HG03571 (cell line): ENCODE measurements around the gene TEKT5.
"Not testable (repeated sequence)": the region's sequence is repeated elsewhere in the genome, so short reads cannot be mapped to it uniquely, and the experiment has no call there.

ENCODE experiments used
- ATAC-seq: cut with Tn5 transposase; IDR thresholded peaks from one replicate; pipeline ENCODE4 v1.9.1; 2021; ENCODE audit not compliant: unreplicated experiment

TEKT5 gene

GRCh38 chr16:10694830-10695229 is at the start of gene TEKT5:
Gene TEKT5 (minus strand): TSS chr16:10694930. CDS start chr16:10694873, 57 bp downstream.
- ATAC-seq = no peak

- ATAC-seq = peak; percentile 82
Observed at GRCh38 chr16:10743610-10744369, 49.1 kb upstream of the TEKT5 start, which contains the start of gene NUBP1. Gene NUBP1 (plus strand): TSS chr16:10743842. CDS start chr16:10743864, 22 bp downstream.

GRCh38 chr16:10743227-10743609 is 48.5 kb upstream of the TEKT5 start:
- ATAC-seq = no peak

- ATAC-seq = no peak
Observed at GRCh38 chr16:10741844-10742243, 47.1 kb upstream of the TEKT5 start.

- ATAC-seq = not testable (repeated sequence)
Observed at GRCh38 chr16:10741249-10741648, 46.5 kb upstream of the TEKT5 start.

GRCh38 chr16:10740845-10741208 is 46.1 kb upstream of the TEKT5 start:
- no peak for ATAC-seq

GRCh38 chr16:10740000-10740844 is 45.5 kb upstream of the TEKT5 start:
- no peak for ATAC-seq

- ATAC-seq = peak; percentile 63
Observed at GRCh38 chr16:10738231-10739077, 43.7 kb upstream of the TEKT5 start.

- ATAC-seq = peak; percentile 36
Observed at GRCh38 chr16:10737068-10737625, 42.4 kb upstream of the TEKT5 start.

- ATAC-seq = no peak
Observed at GRCh38 chr16:10731790-10732189, 37.1 kb upstream of the TEKT5 start.

GRCh38 chr16:10729104-10730048 is 34.6 kb upstream of the TEKT5 start:
- no peak for ATAC-seq

- ATAC-seq = no peak
Observed at GRCh38 chr16:10728003-10728887, 33.5 kb upstream of the TEKT5 start.

- ATAC-seq = no peak
Observed at GRCh38 chr16:10708969-10709368, 14.2 kb upstream of the TEKT5 start.

GRCh38 chr16:10699756-10700155 is 5.0 kb upstream of the TEKT5 start:
- ATAC-seq = no peak

GRCh38 chr16:10694306-10694705 is 424 bp downstream of the TEKT5 start:
- ATAC-seq = no peak

- no peak for ATAC-seq
Observed at GRCh38 chr16:10693889-10694288, 841 bp downstream of the TEKT5 start.

GRCh38 chr16:10692470-10692869 is 2.3 kb downstream of the TEKT5 start:
- no peak for ATAC-seq

GRCh38 chr16:10688726-10689125 is 6.0 kb downstream of the TEKT5 start:
- ATAC-seq = no peak

GRCh38 chr16:10688291-10688690 is 6.4 kb downstream of the TEKT5 start:
- no peak for ATAC-seq
